ENCODE measurements around the gene NOL9.

Gene NOL9

GRCh38 chr1:6521536-6521935 lies 32.8 kb downstream of the NOL9 start:
- Histone ChIP-seq H3K4me1 (peaks cover 9% of the 10 kb centered on the region), H3K36me3 (0 out of 2 replicates have a peak, but pooled peaks cover 2% of the 10 kb centered on the region), H3K9me3 (no peaks in the 10 kb centered on the region), H3K27me3 (no peaks in the 10 kb centered on the region), H3K4me3 (ENCODE audit: low read depth, low read length) (no peak overlapping the region)
- no peak for DNase-seq
- no peak for TF ChIP-seq CTCF (IDR thresholded peaks at IDR 0.05; ENCODE audit: low read depth, low read length)

GRCh38 chr1:6519935-6520671 lies 34.2 kb downstream of the NOL9 start:
- Histone ChIP-seq H3K9me3 (no peaks in the 10 kb centered on the region), H3K4me3 (ENCODE audit: low read depth, low read length) (no peak overlapping the region), H3K36me3 (no peaks in the 10 kb centered on the region), H3K27me3 (no peaks in the 10 kb centered on the region), H3K4me1 (peaks cover 9% of the 10 kb centered on the region)
- no peak for TF ChIP-seq CTCF (IDR thresholded peaks at IDR 0.05; ENCODE audit: low read depth, low read length)
- DNase-seq, result peak; percentile 82

GRCh38 chr1:6519491-6519934 lies 34.8 kb downstream of the NOL9 start:
- peaks cover 9% of the 10 kb centered on the region for H3K4me1 ChIP-seq
- no peak for TF ChIP-seq CTCF (IDR thresholded peaks at IDR 0.05; ENCODE audit: low read depth, low read length)
- H3K4me3 ChIP-seq (ENCODE audit: low read depth, low read length), result peak overlapping the region; percentile 6; the same call in 1 of the 2 replicates
- H3K36me3 ChIP-seq, result no peaks in the 10 kb centered on the region
- no peaks in the 10 kb centered on the region for H3K9me3 ChIP-seq
- no peaks in the 10 kb centered on the region for H3K27me3 ChIP-seq
- DNase-seq, result no peak

GRCh38 chr1:6517435-6517851 lies 36.9 kb downstream of the NOL9 start:
- H3K4me3 ChIP-seq (ENCODE audit: low read depth, low read length), result no peak overlapping the region
- H3K36me3 ChIP-seq, result no peaks in the 10 kb centered on the region
- peak; percentile 75 for DNase-seq
- H3K9me3 ChIP-seq, result no peaks in the 10 kb centered on the region
- H3K27me3 ChIP-seq, result no peaks in the 10 kb centered on the region
- no peak for TF ChIP-seq CTCF (IDR thresholded peaks at IDR 0.05; ENCODE audit: low read depth, low read length)
- peaks cover 9% of the 10 kb centered on the region for H3K4me1 ChIP-seq

GRCh38 chr1:6515771-6516170 lies 38.5 kb downstream of the NOL9 start:
- H3K9me3 ChIP-seq, result no peaks in the 10 kb centered on the region
- H3K4me3 ChIP-seq (ENCODE audit: low read depth, low read length), result no peak overlapping the region
- no peaks in the 10 kb centered on the region for H3K27me3 ChIP-seq
- peaks cover 16% of the 10 kb centered on the region for H3K4me1 ChIP-seq
- DNase-seq, result no peak
- no peaks in the 10 kb centered on the region for H3K36me3 ChIP-seq
- TF ChIP-seq CTCF (IDR thresholded peaks at IDR 0.05; ENCODE audit: low read depth, low read length), result no peak

GRCh38 chr1:6513320-6513801 lies 41.0 kb downstream of the NOL9 start:
- no peak for TF ChIP-seq CTCF (IDR thresholded peaks at IDR 0.05; ENCODE audit: low read depth, low read length)
- DNase-seq, result no peak
- Histone ChIP-seq H3K4me3 (ENCODE audit: low read depth, low read length) (no peak overlapping the region), H3K9me3 (no peaks in the 10 kb centered on the region), H3K4me1 (peaks cover 22% of the 10 kb centered on the region), H3K36me3 (no peaks in the 10 kb centered on the region), H3K27me3 (no peaks in the 10 kb centered on the region)
